Measurements from ENCODE around the gene HBP1.
A peak's percentile ranks its signal among the peaks of the same experiment; 100 is the strongest.
"Not testable (repeated sequence)": the region's sequence is repeated elsewhere in the genome, so short reads cannot be mapped to it uniquely, and the experiment has no call there.

Gene HBP1, protein sequence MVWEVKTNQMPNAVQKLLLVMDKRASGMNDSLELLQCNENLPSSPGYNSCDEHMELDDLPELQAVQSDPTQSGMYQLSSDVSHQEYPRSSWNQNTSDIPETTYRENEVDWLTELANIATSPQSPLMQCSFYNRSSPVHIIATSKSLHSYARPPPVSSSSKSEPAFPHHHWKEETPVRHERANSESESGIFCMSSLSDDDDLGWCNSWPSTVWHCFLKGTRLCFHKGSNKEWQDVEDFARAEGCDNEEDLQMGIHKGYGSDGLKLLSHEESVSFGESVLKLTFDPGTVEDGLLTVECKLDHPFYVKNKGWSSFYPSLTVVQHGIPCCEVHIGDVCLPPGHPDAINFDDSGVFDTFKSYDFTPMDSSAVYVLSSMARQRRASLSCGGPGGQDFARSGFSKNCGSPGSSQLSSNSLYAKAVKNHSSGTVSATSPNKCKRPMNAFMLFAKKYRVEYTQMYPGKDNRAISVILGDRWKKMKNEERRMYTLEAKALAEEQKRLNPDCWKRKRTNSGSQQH

DNA sequence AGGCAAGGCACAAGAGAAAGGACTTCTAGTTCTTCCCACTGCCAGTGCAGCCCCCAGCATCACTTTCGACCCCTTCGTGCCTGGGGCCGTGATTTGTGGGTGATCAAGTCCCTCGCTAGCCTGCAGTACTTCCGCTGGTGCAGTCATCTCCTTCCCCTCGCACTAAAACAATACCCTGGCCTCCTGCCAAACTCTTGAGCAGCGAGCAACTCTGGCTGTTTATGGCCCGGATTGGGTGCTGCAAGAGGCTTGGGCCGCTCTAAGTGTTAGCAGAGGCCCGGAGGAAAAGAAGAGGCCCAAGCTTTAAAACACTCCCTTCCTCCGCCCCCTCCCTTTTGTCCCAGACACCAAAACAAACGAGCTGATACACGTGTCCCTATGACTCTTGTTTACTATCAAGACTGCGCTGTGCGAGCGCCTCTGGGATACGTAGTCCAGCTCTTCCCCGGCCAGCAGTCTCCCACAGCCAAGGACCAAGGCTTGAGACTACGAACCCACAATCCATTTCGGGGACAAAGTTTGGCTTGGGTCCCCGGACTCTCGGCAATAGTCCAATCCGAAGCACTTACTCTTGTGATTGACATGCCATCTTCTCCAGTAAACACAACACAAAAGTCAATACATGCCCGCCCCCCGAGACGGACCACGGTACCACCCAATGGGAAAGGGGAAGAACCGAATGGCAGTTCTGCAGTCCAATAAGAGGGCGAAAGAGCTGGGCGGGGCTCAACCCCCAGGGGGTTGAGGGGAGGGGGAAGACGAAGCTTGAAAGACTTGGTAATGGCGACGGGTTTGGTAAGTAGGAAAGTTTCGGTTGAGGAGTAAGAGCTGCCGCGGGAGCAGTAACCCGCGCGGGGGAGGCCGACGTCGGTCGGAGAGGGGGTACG, at the start of gene HBP1:
Gene HBP1, plus strand, starts transcription at position 771 of the 887 bp plus-strand sequence. CDS start 10,891 bp downstream, outside the sequence.
- DNase-seq (ENCODE audit: low read depth), result peak; percentile 86

DNA sequence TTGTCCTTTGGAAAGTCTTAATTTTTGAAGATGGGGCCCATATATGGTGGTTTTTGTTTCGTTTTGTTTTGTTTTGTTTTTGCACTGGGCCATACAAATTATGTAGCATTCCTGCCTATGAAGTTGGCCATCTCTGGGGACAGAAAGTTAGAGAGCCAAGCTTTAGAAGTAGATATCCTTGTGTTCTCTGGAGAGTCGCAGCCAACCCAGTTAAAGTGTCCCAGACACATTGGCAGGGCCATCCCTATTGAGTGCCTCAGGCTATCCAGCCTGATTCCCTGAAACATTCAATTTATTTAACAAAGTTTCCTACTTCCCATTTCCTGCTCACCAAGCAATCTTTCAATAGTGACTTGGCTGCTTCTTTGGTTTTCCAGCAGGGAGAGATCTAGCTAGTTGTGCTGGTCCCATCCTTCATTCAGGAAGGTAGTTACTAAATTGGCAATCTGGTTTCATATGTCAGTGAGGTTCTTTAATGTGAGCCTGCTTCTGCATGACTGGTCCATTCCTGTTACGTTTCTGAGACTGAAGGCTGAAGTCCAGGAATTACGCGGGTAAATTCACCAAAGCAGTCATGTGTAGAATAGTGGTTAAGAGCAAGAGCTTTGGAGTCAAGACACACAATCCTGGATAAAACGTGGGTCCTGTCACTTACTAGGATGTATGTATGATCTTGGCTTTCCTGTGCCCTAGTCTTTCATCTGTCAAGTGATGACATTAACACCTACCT, 49.3 kb upstream of the HBP1 start:
- DNase-seq (ENCODE audit: low read depth), result no peak

DNA sequence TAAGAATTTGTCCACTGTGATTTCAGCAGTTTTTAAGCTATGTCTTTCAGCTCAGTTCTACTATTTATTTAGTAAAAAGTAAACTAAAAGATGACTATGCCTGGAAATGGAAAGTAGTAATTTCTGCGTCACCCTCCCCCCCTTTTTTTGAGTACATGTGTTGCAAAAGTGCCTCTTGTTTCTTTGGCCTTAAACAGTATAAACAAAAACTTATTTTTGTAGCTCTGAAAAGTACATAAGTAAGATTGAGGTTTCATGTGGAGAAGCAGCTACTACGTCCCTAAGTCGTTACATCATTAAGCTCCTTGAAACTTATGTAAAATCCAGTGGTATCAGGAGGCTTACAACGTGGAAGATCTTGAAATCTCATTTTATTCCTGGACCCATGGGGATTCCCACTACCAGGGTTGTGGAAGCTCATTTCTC, 46.3 kb upstream of the HBP1 start:
- DNase-seq (ENCODE audit: low read depth), result no peak

DNA sequence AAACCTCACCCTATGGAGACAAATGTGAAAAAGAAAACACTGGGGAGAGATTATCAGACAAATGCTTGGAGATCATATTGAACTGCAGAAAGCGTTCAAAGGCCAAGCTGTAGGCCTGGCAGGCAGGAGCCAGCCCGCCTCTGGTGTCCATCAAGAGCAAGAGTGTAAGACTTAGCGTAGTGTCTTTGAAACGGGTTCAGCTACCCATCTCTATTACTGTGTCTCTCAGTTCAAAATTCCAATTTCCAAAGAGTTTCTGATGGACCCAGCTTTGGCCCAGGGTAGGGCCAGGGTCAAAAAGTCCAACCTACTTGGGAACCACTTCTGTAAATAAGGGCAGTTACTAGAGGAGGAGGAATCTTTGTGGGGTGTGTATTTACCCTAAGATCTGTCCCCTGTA, 45.4 kb upstream of the HBP1 start:
- DNase-seq (ENCODE audit: low read depth), result no peak

DNA sequence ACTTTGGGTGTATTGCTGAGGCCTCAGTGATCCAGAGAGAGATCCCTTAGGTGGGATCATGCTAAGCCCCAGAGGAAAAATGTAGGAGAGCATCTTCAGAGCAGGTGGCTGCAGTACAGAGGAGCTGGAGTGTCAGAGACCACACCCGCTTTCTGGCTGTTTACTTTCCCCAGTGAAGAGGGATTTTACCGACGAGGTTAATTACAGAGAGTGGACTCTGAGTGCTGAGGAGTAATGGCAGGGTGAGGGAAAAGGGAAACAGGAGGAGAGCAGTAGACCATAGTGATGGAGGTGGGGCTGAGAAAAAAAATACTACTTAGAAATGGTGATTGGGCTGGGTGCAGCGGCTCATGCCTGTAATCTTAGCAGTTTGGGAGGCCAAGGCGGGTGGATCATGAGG, 43.3 kb upstream of the HBP1 start:
- DNase-seq (ENCODE audit: low read depth), result no peak

DNA sequence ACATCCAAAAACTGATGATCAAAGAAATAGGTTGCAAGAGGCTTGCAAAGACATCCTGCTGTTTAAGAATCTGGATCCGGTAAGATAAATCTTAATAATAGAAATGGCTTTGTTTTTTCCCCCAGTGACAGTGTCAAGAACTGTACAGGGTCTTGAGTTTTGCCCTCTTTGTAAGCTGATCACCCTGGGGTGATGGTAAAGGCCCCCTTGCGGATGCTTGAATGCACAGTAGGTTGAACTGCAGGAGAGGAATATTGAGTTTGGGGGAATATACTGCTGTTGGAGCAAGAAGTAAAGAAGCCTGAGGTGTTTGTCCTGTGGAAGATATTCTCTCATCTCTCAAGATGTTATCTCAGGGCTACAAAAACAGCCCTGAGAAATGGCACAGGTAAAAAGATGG, 40.6 kb upstream of the HBP1 start:
- no peak for DNase-seq (ENCODE audit: low read depth)

DNA sequence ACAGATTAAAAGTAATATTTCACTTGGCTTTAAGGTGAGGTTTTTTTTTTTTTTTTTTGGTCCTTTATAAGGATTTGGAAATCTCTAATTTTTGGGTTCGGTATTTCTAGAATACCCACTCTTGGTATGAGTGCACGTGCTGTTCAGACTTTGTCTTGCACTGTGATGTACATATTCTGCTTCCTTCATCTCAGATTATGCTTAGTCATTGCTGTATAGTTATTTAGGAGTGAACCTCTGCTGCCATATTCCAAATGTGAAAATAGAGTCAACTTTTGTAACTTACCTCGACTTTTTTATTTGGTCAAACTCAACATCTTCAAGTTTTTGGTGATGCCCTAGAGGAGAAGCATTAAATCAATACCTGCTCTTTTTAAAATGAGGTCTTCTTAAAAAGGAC, 40.1 kb upstream of the HBP1 start:
- DNase-seq (ENCODE audit: low read depth), result no peak

DNA sequence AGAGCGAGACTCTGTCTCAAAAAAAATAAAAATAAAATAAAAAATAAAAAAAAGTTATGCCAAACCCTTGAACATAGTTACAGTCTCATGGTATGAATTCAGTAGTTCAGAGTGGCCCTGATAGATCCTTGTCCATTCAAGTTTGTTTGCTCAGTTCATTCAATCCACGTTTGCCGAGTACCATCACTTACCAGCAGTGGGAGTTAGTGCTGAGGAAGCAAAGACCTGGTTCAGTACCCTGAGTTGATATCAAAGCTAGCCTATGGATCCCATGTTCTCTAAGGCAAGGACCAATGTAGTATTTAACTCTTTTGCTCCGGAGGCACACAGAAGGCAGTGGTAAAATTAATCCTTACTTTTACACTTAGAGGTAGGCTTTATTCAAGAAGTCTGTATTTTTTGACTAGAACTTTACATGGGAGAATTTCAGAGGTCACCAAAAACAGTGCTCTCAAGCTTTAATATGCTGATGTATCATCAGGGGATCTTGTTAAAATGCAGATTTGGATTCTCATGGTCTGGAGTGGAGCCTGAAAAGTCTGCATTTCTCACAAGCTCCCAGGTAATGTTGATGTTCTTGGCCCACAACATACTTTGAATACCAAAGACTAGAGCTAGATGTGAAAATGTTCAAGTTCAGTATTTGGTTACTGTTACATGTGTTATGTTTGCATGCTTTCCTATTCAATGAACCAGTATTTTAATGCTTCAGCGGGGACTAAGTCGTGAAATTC, 38.1 kb upstream of the HBP1 start:
- DNase-seq (ENCODE audit: low read depth), result no peak

DNA sequence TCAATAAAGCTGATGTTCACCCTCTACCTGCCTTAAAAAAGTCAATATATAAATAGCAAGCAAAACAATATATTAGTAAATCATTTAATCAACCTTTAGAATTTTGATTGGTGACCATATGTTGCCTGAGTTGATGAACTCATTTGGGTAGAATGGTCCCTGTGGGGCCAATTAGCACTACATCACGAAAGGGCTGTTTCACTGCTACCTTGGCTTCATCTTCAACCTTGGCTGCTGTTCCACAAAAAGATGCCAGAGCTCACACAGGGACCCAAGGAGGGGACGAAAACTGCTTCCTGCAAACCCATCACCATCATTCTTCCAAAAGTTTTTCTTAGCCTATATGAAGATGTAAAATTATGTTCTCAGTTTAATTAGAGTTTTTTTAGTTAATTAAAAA, 35.4 kb upstream of the HBP1 start:
- no peak for DNase-seq (ENCODE audit: low read depth)

DNA sequence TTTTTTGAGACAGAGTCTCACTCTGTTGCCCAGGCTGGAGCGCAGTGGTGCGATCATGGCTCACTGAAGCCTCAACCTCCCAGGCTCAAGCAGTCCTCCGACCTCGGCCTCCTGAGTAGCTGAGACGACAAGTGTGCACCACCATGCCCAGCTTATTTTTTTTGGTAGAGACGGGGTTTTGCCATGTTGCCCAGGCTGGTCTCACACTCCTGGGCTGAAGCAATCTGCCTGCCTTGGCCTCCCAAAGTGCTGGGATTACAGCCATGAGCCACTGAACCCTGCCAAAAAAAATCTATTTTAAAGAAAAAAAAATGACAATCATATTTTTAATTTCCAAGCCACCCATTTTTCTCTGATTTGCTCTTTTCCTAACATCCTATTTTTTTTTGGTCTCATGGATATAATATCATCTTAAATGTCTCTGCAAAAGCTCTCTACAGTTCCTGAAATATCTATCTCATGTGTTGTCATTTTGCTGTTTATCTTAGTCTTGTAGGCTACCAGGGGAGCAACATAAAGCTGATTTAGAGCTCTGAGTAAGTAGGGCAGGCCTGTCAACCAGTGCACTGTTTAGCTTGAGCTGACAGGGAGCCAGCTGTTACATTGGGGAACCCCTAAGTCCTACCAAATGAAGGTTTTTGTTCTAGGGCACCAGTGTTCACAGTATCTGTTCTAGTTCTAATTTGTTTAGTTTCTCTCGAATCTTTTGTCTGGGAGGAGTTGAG, 29.9 kb upstream of the HBP1 start:
- no peak for DNase-seq (ENCODE audit: low read depth)

DNA sequence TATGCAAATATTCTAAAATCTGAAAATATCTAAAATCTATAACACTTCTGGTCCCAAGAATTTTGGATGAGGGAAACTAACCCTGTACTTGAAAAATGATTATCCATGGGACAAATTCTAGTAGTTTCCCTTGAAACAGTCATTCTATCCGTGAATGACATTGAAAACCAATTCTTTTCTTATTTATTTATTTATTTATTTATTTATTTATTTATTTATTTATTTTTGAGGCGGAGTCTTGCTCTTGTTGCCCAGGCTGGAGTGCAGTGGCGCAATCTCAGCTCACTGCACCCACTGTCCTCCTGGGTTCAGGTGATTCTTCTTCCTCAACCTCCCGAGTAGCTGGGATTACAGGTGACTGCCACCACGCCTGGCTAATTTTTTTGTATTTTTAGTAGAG, 24.9 kb upstream of the HBP1 start:
- DNase-seq (ENCODE audit: low read depth), result not testable (repeated sequence)

DNA sequence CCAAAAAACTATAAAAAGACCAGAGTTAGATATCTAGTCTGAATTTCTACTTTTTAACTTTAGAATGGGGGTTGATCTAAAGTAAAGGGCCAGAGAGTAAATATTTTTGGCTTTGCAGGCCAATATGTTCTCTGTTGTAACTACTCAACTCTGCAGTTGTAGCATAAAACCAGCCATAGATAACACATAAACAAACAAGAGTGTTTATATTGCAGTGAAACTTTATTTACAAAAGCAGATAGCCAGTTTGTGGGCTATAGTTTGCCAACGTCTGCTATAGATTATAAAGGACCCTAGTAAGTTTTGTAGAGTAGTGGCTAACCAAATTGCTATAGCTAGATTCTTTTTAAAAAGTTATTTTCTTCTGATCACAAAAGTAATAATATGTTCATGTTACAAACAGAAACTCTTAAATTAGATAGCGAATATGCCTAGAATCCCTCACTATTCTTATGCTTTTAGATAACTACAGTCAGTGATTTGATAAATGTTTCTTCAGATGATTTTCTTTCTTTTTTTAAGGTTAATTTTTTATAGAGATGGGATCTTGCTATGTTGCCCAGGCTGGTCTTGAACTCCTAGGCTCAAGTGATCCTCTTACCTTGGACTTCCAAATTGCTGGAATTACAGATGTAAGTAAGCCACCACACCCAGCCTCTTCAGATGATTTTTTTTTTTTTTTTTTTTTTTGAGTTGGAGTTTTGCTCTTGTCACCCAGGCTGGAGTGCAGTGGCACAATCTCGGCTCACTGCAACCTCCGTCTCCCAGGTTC, 23.6 kb upstream of the HBP1 start:
- DNase-seq (ENCODE audit: low read depth), result no peak

DNA sequence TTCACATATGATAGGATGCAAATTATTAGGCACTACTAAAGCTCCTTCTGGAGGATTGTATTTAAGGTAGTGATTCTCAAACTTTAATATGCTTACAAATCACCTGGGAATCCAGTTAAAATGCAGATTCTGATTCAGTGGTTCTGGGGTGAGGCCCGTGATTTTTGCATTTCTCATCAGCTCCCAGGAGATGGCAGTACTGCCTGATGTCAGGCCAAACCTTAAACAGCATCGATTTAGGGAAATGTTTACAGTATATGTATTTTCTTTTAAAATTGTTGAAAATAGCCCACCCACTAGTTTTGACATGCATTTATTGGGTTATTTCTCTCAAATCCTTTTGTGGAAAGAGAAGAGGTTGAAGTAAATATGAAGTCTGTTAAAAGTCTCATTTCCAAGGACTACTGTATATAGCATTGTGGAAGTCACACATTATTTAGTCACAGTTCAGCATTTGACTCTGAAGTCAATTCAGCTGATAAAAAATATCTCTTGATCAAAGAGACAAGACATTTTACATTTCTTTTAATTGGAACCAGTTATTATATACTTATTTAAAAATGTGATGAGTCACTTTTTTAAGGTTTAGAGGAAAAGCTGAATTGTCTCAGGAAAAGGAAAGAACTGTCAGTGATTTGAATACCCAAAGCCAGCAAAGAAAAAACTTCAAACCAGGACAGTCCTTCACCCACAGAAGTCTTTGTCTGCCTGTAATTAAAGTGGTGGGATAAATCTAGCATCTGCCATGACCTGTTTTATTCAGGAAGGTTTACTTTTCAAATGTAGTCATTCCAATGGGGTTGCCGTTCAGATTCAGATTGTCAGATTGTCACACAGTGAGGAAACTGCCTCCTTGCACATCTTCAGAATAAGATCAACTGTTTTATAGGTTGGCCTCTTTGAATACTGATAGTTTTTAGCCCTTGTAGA, 21.1 kb upstream of the HBP1 start:
- DNase-seq (ENCODE audit: low read depth), result no peak

DNA sequence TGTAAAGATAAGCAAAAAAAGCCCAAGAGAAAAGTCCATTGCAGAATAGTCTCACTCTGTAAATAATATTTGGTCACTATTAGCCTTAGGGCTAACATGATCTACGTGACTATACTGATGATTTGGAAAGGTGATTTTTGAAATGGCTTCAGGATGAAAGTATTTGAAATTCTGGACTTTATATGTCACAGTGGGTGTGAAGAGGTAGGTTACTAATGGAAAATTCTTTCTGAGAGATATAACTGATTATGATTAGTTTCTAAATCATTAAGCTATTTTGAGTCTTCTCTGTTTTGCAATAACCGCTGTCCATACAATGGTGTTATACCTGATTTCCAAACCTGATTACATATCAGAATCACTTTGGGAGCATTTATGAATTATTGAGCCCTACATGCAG, 20.1 kb upstream of the HBP1 start:
- DNase-seq (ENCODE audit: low read depth), result no peak

DNA sequence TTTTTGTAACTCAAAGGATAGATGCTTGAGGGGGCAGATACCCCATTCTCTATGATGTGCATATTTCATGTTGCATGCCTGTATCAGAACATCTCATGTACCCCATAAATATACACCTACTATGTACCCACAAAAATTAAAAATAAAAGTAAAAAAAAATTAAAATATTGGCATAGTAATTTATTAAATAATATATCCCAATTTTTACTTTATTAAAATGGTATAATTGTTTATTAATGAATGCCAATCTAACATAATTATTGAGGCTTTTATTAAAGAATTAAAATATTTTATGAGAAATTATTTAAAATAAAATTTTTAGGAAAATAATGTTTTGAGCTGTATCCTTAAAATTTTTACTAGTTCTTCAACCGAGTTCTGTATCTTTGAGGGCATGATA, 18.9 kb upstream of the HBP1 start:
- no peak for DNase-seq (ENCODE audit: low read depth)

DNA sequence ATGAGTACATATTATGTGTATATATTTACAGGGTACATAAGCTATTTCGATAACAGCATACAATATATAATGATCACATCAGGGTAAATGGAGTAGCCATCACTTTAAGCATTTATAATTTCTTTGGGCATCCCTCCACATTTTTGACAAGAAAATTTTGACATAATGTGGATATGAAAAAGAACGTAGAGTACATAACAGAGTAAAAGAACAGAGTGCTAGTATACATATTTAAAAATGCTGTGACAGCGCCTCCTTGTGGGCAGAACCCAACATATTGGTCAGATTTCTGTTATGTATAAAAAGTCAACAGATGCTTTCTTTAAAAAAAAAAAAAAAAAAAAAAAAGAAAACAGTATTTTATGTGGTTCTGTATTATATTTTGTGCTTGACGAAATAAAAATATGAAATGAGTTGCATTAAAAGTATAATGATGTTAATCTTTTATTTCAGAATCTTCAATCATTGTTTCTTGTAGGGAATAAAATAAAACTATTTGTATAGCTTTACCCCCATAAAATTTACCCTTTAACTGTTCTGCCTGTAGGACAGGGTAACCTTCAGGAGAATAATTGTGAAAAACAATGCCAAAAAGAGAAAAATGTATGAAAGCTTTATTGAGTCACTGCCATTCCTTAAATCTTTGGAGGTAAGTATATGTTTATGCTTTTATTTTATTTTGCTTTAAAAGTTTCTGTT, 18.3 kb upstream of the HBP1 start:
- peak; percentile 53 for DNase-seq (ENCODE audit: low read depth)

DNA sequence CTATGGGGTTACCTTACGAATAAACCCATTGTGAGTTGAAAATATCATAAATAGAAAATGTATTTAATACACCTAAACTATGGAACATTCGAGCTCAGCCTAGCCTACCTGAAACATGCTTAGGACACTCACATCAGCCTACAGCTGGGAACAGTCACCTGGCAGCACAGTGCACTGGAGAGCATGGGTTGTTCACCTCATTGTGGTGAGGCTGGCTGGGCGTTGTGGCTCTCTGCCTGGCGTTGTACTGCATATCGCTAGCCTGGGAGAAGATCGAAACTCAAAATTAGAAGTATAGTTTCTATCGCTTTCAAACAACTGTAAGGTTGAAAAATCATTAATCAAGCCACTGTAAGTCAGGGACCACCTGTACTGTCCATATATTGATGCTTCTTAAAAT, 17.3 kb upstream of the HBP1 start:
- no peak for DNase-seq (ENCODE audit: low read depth)

DNA sequence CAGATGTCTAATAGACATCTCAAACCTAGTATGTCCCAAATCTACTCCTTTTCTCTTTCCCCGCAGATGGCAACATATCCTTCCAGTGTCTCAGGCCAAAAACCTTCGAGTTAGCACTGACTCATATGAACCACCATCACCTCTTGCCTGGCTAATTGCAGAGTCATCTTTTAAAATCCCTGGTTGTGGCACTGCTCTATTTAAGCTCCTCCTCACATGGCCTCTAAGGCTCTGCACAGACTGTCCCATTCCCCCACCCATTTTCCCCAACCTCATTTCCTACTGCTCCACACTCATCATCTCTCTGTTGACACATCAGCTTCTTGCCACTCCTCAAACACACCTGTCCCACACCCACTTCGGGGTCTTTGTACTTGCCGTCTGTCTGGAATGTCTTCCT, 16.8 kb upstream of the HBP1 start:
- no peak for DNase-seq (ENCODE audit: low read depth)

All from stimulated activated CD8-positive, alpha-beta memory T cell treated with anti-CD3 and anti-CD28 coated beads, Interleukin-15, amount 100 ng/mL, for 24 hours (primary cell).